CD4-positive, alpha-beta T cell treated with Interleukin-15 for 1 hour (primary cell): ENCODE data around the gene KLHL42.

Experiments used
- DNase-seq: peaks from one replicate; pipeline ENCODE4 v3.0.0-alpha.2; 2020

KLHL42 gene

GRCh38 chr12:27780612-27781408, 777 bp downstream of the KLHL42 start:
- peak; percentile 19 for DNase-seq

GRCh38 chr12:27781680-27782079, 1.6 kb downstream of the KLHL42 start:
- DNase-seq, result no peak

DNA sequence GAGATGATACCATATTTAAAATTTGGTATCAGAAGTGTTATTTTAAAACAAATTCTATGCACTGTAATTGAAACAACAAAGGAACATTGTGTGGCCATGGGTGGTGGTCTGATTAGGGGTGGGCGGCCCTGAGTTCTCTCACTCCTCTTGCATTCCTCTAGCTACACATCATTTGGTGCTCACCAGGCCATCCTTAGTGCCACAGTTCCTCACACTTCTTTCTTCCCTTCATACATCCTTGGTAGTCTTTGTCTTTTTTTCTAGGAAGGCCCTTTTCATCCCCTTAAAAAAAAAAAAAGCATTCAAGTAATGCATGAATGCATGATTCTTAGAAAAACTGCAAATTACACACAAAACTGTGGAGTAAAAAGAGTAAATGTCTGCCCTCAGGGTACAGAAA, 2.4 kb downstream of the KLHL42 start:
- no peak for DNase-seq

GRCh38 chr12:27785882-27786570, 6.0 kb downstream of the KLHL42 start:
- DNase-seq, result no peak

DNA sequence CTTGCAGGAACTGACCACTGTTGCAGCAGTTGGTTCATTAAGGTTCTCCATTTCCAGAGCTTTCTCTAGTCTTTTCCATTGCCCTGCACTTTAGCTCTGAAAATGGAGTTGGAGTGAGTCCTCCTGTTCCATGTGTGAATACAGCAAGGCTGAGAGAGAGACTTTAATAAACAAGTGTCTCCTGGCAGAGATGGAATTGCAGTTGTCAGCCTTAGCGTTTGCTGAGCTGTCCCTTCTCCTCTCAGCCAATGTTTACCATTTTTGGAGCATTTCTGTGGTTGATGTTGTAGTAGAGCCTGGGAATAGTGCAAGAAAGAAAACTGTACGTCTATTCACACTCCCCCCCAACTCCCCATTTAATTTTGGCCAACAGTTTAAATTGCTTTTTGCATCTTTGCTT, 7.5 kb downstream of the KLHL42 start:
- no peak for DNase-seq

GRCh38 chr12:27790179-27790578, 10.1 kb downstream of the KLHL42 start:
- DNase-seq, result no peak

GRCh38 chr12:27794818-27795584, 15.0 kb downstream of the KLHL42 start:
- DNase-seq, result no peak

GRCh38 chr12:27796128-27796527, 16.1 kb downstream of the KLHL42 start:
- no peak for DNase-seq

DNA sequence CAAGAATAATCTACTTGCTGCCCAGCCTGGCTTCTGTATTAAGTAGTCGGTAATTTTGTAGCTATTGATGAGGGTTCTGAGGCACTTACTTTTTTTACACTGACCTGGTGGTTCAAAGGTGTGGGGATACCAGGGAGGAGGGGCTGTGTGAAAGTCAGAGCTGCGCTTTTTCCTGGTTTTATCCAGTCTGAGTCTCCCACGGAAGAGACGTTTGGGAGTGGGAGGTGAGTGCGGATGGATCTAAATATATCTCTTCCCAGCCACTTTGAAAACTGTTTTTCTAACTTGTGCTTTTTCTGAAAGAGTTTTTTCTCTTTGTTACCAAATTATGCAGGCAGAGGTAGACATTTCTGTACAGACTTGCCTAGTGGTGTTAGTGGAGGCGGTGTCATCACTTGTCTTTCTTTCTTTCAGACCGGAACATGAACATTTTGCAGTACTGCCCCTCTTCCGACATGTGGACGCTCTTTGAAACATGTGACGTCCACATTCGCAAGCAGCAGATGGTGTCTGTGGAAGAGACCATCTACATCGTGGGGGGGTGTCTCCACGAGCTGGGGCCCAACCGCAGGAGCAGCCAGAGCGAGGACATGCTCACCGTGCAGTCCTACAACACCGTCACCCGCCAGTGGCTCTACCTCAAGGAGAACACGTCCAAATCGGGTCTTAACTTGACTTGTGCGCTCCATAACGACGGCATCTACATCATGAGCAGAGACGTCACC, 17.4 kb downstream of the KLHL42 start:
- no peak for DNase-seq

GRCh38 chr12:27800819-27801218, 20.8 kb downstream of the KLHL42 start:
- DNase-seq, result no peak

GRCh38 chr12:27801630-27802029, 21.6 kb downstream of the KLHL42 start:
- DNase-seq, result no peak

DNA sequence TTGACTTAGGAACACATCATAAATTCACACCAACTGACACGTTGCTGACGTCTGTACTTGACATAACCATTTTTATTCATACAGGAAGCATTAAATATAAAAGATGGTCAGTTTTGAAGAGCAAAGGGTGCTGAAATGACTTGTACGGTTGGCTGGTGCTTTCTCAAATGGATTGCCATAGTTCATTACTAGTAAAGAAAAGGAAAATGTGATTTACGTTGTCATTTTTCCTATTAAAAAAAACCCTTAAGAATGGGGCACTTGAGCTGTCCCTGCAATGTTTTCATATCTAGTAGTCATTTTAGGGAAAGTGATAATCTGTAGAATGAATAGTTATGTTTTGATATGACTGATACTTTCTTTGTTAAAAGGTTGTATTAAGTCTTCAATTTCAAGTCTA, 22.5 kb downstream of the KLHL42 start:
- DNase-seq, result no peak

DNA sequence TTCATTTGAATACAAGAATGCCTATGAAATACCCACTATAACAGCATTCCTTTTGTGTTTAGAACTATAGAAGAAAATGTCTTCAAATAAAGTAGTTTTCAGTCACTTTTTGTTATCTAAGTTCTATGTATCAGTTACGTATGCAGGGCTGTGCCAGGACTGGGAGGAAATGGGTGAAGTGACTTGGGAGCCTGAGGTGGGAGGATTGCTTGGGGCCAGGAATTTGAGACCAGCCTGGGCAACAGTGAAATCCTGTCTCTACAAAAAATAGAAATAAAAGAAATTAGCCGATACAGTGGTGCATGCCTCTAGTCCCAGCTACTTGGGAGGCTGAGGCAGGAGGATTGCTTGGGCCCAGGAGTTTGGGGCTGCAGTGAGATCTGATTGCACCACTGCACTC, 22.9 kb downstream of the KLHL42 start:
- no peak for DNase-seq

DNA sequence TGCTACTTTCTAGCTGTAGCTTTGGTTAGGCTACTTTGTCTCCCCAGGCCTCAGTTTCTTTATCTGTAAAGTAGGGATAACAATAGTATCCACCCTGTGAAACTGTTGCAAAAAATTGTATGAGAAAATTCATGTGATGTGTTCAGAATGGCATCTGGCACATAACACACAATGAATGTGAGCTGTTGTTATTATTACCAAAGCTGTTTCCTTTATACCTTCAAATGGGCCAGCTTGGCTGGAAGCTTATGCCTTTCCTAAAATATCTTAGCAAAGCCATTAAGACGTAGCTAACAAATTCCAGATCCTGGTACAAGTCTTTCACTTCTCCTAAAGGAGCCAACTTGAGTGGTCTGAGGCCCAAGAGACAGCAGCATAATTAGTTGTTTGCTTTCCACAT, 25.2 kb downstream of the KLHL42 start:
- no peak for DNase-seq

- no peak for DNase-seq
Observed at GRCh38 chr12:27806259-27806658, 26.2 kb downstream of the KLHL42 start.

GRCh38 chr12:27807063-27807703, 27.1 kb downstream of the KLHL42 start:
- DNase-seq, result peak; percentile 21

- no peak for DNase-seq
Observed at GRCh38 chr12:27808841-27809240, 28.8 kb downstream of the KLHL42 start.

- DNase-seq, result no peak
Observed at GRCh38 chr12:27810756-27811155, 30.7 kb downstream of the KLHL42 start.

GRCh38 chr12:27812502-27812901, 32.5 kb downstream of the KLHL42 start:
- DNase-seq, result no peak

DNA sequence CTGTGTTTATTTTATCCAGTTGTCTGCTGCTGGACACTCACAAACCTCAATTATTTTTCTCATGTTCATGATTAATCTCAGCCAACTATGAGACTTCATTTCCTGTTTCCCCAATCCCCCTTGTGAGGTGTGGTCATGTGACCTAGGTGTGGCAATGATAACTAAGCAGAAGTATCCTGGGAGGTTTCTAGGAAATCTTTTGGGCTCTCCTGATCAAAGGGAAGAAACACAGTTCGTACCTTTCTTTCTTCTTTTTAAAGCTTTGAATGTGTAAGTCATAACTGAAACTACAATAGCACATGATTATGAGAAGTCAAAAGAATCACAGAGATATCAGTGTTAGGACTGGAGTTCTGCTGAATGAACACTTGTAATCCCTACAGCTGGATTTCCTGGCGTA, 34.4 kb downstream of the KLHL42 start:
- DNase-seq, result no peak

DNA sequence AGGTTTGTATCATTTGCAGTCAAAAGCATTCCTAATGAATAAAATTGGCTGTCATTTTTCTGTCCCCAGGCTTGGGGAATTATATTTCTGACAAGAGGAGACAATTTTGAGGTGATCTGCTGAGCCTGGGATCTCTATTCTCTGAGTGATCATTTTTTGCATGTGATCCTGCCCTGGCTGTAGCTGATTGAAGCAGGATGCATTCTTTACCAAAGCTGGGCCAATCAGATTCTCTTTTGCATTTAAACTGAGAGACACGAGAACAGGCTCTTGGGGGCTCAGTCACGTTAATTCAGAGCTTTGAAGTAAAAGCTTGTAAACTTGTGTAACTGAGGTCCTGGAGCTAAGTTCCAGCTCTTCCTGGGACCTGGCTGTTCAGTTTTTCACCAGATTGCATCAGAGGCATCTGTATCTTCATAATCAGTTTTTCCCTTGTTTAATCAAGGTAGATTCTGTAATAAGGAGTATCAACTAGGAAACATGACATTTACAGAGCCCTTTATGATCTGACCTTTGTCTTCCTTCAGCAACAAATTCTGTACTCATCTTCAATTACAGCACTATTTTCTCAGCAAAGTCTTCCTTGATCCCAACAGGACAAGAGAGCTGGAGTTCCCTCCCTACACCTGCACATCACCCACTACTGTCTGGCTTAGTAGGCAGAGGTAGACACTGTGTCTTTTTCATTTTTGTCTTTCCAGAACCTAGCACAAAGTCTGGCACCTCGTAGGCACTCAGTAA, 35.0 kb downstream of the KLHL42 start:
- no peak for DNase-seq

DNA sequence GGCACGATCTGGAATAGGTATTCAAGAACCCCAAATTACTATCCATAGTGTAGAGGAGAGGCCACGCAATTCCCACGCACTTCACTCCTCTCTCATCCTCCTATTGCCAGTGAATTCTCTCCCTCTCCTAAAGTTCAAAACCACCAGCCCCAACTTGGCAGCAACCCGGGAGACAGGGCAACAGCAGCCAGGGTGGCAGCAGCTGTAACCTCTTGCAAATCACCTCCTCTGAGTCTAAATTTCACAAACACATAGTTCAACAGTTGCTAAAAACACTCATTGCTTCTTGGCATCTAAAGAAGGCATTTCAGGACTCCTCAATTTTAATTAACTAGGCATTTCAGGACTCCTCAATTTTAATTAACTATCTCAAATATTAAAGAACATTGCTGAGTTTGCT, 37.7 kb downstream of the KLHL42 start:
- DNase-seq, result no peak
